Ovary (tissue), 9 donors: Measurements from ENCODE around the gene PRKG1. TPM values are rescaled to one million over a fixed set of nuclear protein-coding genes. Genes with fewer than 3 reads are reported as not detected.

ENCODE experiments used
- DNase-seq, 5 donors: peaks; one replicate each; pipeline ENCODE4 v3.0.0-alpha.2; 2019 to 2020
- H3K27ac ChIP-seq, 2 donors: fragments of 200-600 bp; one replicate each; pipeline versions ENCODE4 v1.5.1 to v1.8.0; 2019 to 2022
- H3K27me3 ChIP-seq: fragments of 200-600 bp; one replicate; pipeline ENCODE4 v1.8.0; 2022
- H3K36me3 ChIP-seq: fragments of 200-600 bp; sonication (generic); one replicate; pipeline ENCODE4 v1.5.1; 2019
- H3K4me1 ChIP-seq: one replicate; pipeline ENCODE4 v1.8.1; 2013; ENCODE audit warnings: mild to moderate bottlenecking, moderate library complexity; ENCODE audit not compliant: insufficient read depth
- H3K4me3 ChIP-seq: fragments of 200-600 bp; sonication (generic); one replicate; pipeline ENCODE4 v1.5.1; 2017
- H3K9me3 ChIP-seq, 2 donors: fragments of 200-600 bp in 1 of 2; sonication (generic) in 1 of 2; one replicate each; pipeline versions ENCODE4 v1.5.1 to v1.8.1; 2013 to 2019; ENCODE audit warnings: mild to moderate bottlenecking in 1 of 2, moderate library complexity in 1 of 2
- EP300 ChIP-seq: sonication (generic); formaldehyde crosslinking; IDR thresholded peaks from one replicate; pipeline ENCODE4 v1.6.1; 2017; ENCODE audit warnings: antibody characterized with exemption
- POLR2A ChIP-seq: fragments of 450-650 bp; IDR thresholded peaks from one replicate; pipeline ENCODE4 v1.6.1; 2017; ENCODE audit warnings: antibody characterized with exemption, mild to moderate bottlenecking, moderate library complexity
- WGBS, 3 donors: extraction: QIAGEN DNeasy Blood & Tissue Kit in 1 of 3; methylation state at CpG; one replicate each; pipeline versions ENCODE4 v1.1.5 to v1.1.7; 2013 to 2017; 5-methylcytosine and 5-hydroxymethylcytosine counted together
- intact Hi-C, 4 donors: fragments of 100-400 bp; cut with DNase I; formaldehyde crosslinking; loops; one replicate each; pipeline versions ENCODE4 v1.11.0 to v1.15.1; 2022 to 2023
- polyA plus RNA-seq, 2 donors: library from polyadenylated mRNA; stranded (reverse); fragments of 200-250 nt in 1 of 2; fragments of 350-450 nt in 1 of 2; fragmentation: Illumina TruSeq in 1 of 2; extraction: RNeasy Lipid Tissue Mini Kit (QIAGEN cat#74804) in 1 of 2; gene quantifications; one replicate each; pipeline ENCODE4 v1.2.3, GENCODE V29; 2013 to 2014
- total RNA-seq, 7 donors: library from RNA; depleted of rRNA in 2 of 7; stranded (reverse); fragments of >200 nt in 2 of 7; fragmentation: NEBNext Ultra II Directional in 3 of 7; extraction: Animal tissue kit (Norgen Biotek cat#: 25700) in 3 of 7; gene quantifications; one replicate each; pipeline versions ENCODE4 v1.1.0 to v1.2.4, GENCODE V29; 2016 to 2023
- TF ChIP-seq, protein P1 (sequence below), 3 donors: fragments of 450-650 bp in 2 of 3; fragments of 200-600 bp in 1 of 3; IDR thresholded peaks; one replicate each; pipeline versions ENCODE4 v1.5.1 to v1.8.0; 2016 to 2022; ENCODE audit warnings: antibody characterized with exemption in 3 of 3, mild to moderate bottlenecking in 1 of 3
- donor health status: DM: no; HTN: no; CAD: no; lungs with moderate emphysema.
- donor health status: DM: no; HTN: no; CAD: no.
- donor health status: Bipolar disorder and iron deficiency.
- donor health status: DM: yes; HTN: yes; CAD: no.
- donor health status: DM: no; HTN: no; CAD: no.
- donor health status: DM: yes; HTN: yes; CAD: no.

PRKG1 gene
- total and polyA plus RNA-seq, 9 donors = 2.8 to 21.1 (median 15.7) TPM

DNA sequence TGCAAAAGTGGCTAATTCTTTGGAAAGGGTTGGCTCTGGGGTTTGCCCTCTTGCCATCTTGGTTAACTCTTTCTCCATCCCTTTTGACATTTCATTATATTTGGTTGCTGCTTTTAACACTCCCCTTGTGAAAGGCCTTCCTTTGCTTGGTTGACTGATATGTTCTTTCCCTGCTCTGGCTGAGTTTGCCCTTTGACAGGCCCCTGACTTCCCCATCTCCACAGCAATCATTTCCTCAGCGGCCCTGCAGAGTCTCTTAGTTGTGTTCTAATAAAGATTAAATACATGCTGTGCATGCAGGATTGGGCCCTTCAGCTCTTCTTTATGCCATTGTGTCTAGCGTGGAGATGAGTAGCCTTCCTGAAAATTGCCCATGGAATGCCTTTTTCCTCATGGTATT, 709.7 kb downstream of the PRKG1 start:
- intact Hi-C loops = no loop called here
- Histone ChIP-seq H3K4me3 (no peak overlapping the region), H3K36me3 (no peaks in the 10 kb centered on the region), H3K27me3 (no peaks in the 10 kb centered on the region), H3K27ac (no peak overlapping the region), H3K9me3 (no peaks in the 10 kb centered on the region), H3K4me1 (no peaks in the 10 kb centered on the region)
- TF ChIP-seq, protein P1, sequence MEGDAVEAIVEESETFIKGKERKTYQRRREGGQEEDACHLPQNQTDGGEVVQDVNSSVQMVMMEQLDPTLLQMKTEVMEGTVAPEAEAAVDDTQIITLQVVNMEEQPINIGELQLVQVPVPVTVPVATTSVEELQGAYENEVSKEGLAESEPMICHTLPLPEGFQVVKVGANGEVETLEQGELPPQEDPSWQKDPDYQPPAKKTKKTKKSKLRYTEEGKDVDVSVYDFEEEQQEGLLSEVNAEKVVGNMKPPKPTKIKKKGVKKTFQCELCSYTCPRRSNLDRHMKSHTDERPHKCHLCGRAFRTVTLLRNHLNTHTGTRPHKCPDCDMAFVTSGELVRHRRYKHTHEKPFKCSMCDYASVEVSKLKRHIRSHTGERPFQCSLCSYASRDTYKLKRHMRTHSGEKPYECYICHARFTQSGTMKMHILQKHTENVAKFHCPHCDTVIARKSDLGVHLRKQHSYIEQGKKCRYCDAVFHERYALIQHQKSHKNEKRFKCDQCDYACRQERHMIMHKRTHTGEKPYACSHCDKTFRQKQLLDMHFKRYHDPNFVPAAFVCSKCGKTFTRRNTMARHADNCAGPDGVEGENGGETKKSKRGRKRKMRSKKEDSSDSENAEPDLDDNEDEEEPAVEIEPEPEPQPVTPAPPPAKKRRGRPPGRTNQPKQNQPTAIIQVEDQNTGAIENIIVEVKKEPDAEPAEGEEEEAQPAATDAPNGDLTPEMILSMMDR (IDR thresholded peaks at IDR 0.05) = no peak
- no peak for TF ChIP-seq EP300
- no peak for TF ChIP-seq POLR2A
- DNase-seq = no peak
- WGBS, 3 donors = 90 to 96% (median 91%) methylated on average over 2 of the region's 2 CpGs

DNA sequence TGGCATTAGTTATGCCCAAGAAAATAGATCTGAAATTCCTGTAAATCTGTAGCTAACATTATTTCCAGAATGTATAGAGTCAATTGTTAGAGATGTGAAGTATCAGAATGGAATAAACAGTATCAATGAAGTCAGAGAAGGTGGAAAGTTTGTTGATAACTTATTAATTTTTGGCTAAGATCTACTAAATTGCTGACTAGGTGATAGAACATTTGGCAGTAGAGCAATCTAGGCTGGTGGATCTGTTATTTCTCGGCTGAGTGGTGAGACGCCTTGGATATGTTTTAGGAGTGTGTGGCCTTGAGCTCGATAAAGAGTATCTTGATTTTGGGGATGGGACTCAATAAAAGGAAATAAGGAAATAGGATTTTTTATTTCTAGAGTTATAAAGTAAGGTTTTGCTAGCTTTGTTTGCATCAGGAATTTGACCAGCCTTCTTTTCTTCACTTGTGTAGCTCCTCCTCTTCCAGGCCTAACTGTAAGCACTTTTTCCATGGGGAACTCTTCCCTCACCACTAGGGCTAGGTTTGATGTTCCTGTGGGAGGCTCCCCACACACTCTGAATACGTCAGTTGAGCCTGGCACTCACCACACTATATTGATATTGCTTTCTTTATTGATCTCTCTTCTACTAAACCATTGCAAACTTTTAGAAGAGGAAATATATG, 711.9 kb downstream of the PRKG1 start:
- H3K27ac ChIP-seq = no peak overlapping the region

DNA sequence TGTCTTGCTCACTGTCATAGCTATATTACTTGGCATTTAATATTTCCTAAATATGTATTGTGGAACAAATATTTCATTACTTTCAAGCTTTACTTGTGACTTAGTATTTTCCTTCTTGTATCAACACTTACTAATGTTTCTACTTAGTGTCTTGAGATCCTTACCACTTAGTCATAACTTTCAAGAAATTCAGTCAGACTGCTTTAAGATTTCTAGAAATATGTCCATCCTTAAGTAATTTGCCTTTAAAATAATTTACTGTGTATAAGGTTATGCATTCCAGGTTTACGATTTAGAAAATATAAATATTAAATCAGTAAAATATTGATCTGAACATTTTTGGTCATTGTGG, 712.4 kb downstream of the PRKG1 start:
- no peak for DNase-seq
- Histone ChIP-seq H3K36me3 (no peaks in the 10 kb centered on the region), H3K27me3 (no peaks in the 10 kb centered on the region), H3K4me1 (no peaks in the 10 kb centered on the region), H3K9me3 (no peaks in the 10 kb centered on the region), H3K4me3 (no peak overlapping the region), H3K27ac (no peak overlapping the region)
- no peak for TF ChIP-seq POLR2A
- TF ChIP-seq, protein P1 (IDR thresholded peaks at IDR 0.05) = no peak
- no peak for TF ChIP-seq EP300
- intact Hi-C loops = no loop called here
- 82 to 88% (median 88%) methylated on average over 1 of the region's 1 CpG for WGBS, 3 donors

More for the DNA sequence above, 711.9 kb downstream of the PRKG1 start:
- no peak for DNase-seq
- H3K27me3 ChIP-seq = no peaks in the 10 kb centered on the region
- intact Hi-C loops = no loop called here
- H3K4me3 ChIP-seq = no peak overlapping the region
- 56 to 79% (median 67%) methylated on average over 4 of the region's 4 CpGs for WGBS, 3 donors
- no peak for TF ChIP-seq POLR2A
- no peaks in the 10 kb centered on the region for H3K9me3 ChIP-seq
- H3K36me3 ChIP-seq = no peaks in the 10 kb centered on the region
- no peaks in the 10 kb centered on the region for H3K4me1 ChIP-seq

DNA sequence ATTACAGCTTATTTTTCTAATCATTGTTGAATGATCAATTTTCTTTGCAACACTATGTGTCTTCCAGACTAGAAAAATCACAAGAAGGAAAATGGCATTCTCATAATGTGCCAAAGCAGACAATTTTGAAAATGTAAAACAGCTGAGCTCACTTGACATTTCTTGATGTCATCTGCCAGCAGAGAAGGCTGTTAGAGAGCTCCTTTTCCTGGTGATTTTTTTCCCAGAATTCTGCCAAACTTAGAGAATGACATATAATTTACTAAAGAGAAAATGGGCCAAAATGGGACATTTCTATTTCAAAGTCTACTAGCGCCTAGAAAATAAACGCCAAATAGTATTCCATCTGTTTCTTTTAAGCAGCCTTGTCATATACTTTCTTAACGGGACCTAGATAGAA, 714.0 kb downstream of the PRKG1 start:
- no peaks in the 10 kb centered on the region for H3K36me3 ChIP-seq
- no peak overlapping the region for H3K27ac ChIP-seq
- no peaks in the 10 kb centered on the region for H3K9me3 ChIP-seq
- no peak overlapping the region for H3K4me3 ChIP-seq
- TF ChIP-seq, protein P1 (IDR thresholded peaks at IDR 0.05) = no peak
- TF ChIP-seq EP300 = no peak
- intact Hi-C loops = no loop called here
- no peaks in the 10 kb centered on the region for H3K4me1 ChIP-seq
- no peaks in the 10 kb centered on the region for H3K27me3 ChIP-seq
- DNase-seq = no peak
- WGBS, 3 donors = 55 to 68% (median 65%) methylated on average over 3 of the region's 3 CpGs

DNA sequence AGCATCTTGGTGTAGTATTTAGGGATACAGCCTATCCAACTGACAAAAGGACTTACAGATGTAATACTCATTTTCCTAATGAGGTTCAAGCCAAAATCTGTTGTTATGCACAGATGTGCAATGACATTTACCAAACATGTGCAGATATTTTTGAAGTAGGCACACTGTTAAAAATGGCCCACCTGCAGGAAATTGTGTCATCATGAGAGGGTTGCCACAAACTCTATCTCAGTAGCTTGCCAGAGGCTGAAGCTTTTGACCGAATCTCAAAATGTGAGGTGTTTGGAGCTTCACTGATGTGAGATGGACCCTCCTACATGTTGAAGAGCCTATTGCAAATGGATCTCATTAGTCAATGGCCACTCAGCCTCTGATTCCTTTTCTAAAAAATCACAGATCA, 714.8 kb downstream of the PRKG1 start:
- 82 to 94% (median 90%) methylated on average over 1 of the region's 1 CpG for WGBS, 3 donors
- H3K4me3 ChIP-seq = no peak overlapping the region
- H3K9me3 ChIP-seq = no peaks in the 10 kb centered on the region
- TF ChIP-seq, protein P1 (IDR thresholded peaks at IDR 0.05) = no peak
- TF ChIP-seq EP300 (no peak), POLR2A (no peak)
- no peak for DNase-seq
- H3K27me3 ChIP-seq = no peaks in the 10 kb centered on the region
- intact Hi-C loops = no loop called here
- H3K4me1 ChIP-seq = no peaks in the 10 kb centered on the region
- H3K27ac ChIP-seq = no peak overlapping the region
- no peaks in the 10 kb centered on the region for H3K36me3 ChIP-seq
